ENCODE results near the gene BANF2. TPM values are rescaled to one million over a fixed set of nuclear protein-coding genes. Genes with fewer than 3 reads are reported as not detected.

Gene BANF2
- not detected in 2 replicates for total RNA-seq (2021)
- not detected for Bru-seq, nascent RNA
- percentile 2 among the genes with signal in this experiment for BruChase-seq, experiment 1, labeled RNA remaining after a 2-hour chase
- not detected for BruChase-seq, experiment 2, labeled RNA remaining after a 6-hour chase
- long read RNA-seq = 0 reads

DNA sequence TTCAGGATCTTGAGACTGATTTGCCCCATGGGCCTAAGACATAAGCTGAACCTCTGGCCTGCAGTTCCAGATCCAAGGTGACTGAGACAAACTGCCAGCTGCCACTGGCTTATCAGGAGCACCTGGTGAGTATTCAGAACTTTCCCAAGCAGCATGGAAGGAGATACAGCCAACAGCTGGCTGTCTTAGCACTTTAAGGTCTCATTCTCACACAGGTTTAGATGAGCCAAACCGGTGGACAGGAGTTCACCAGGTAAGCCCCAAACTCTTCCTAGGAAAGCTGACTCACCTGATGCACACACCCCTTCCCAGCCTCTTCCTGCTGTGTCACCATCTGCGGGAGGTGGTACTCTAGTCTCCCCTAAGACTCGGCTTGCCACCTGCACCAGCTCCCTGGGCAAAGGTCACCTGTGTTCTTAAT is at the start of gene BANF2:
Gene BANF2 (plus strand): TSS at position 36 of the 421 bp plus-strand sequence. CDS start 25,060 bp downstream, outside the sequence.
- CTCF ChIA-PET = no interaction called here
- TF ChIP-seq CTCF (conservative IDR thresholded peaks at IDR 0.05; ENCODE audit: low read depth, low read length) = no peak
- TF ChIP-seq EZH2 (IDR thresholded peaks at IDR 0.05; ENCODE audit: borderline replicate concordance, low read depth, low read length, poor library complexity, severe bottlenecking) = no peak
- BruUV-seq (replicated peaks) = no TSS peak

GRCh38 chr20:17650301-17651128 is 49.3 kb upstream of the BANF2 start:
- no peaks in the 10 kb centered on the region for H3K36me3 ChIP-seq (ENCODE audit: insufficient read depth, low read length, poor library complexity, severe bottlenecking)
- POLR2A ChIA-PET (ENCODE audit: low non-redundant PET) = no interaction called here
- no TSS peak for BruUV-seq (replicated peaks)
- intact Hi-C loops (cut with micrococcal nuclease; ENCODE audit: unreplicated experiment) = no loop called here
- no peaks in the 10 kb centered on the region for H3K9me3 ChIP-seq (ENCODE audit: low read depth, low read length, poor library complexity, severe bottlenecking)
- H3K27ac ChIP-seq (ENCODE audit: low read depth, low read length, poor library complexity, severe bottlenecking) = peak overlapping the region; percentile 27
- no peak overlapping the region for H3K4me3 ChIP-seq (ENCODE audit: low read depth, low read length, poor library complexity, severe bottlenecking)
- H3K27me3 ChIP-seq (replicated peaks; ENCODE audit: insufficient read depth, low read depth, low read length, poor library complexity) = no peaks in the 10 kb centered on the region
- H3K4me1 ChIP-seq (ENCODE audit: insufficient read depth, low read length, poor library complexity, severe bottlenecking) = peaks cover 44% of the 10 kb centered on the region
- TF ChIP-seq EZH2 (IDR thresholded peaks at IDR 0.05; ENCODE audit: borderline replicate concordance, low read depth, low read length, poor library complexity, severe bottlenecking) (no peak), CTCF (conservative IDR thresholded peaks at IDR 0.05; ENCODE audit: low read depth, low read length) (no peak)
- no peak for DNase-seq (ENCODE audit: low spot score)
- CTCF ChIA-PET = interaction anchor here (0.6 kb wide), 1 partner anchor 141 kb away, joined by 3 read pairs; no protein-coding TSS in a partner anchor

More for the DNA sequence above, at the start of gene BANF2:
- Histone ChIP-seq H3K27me3 (replicated peaks; ENCODE audit: insufficient read depth, low read depth, low read length, poor library complexity) (no peaks in the 10 kb centered on the region), H3K4me1 (ENCODE audit: insufficient read depth, low read length, poor library complexity, severe bottlenecking) (no peaks in the 10 kb centered on the region), H3K36me3 (ENCODE audit: insufficient read depth, low read length, poor library complexity, severe bottlenecking) (no peaks in the 10 kb centered on the region), H3K9me3 (ENCODE audit: low read depth, low read length, poor library complexity, severe bottlenecking) (no peaks in the 10 kb centered on the region), H3K4me3 (ENCODE audit: low read depth, low read length, poor library complexity, severe bottlenecking) (no peak within 1 kb of the TSS), H3K27ac (ENCODE audit: low read depth, low read length, poor library complexity, severe bottlenecking) (no peak within 1 kb of the TSS)
- POLR2A ChIA-PET (ENCODE audit: low non-redundant PET) = no interaction called here
- intact Hi-C loops (cut with micrococcal nuclease; ENCODE audit: unreplicated experiment) = no loop called here
- DNase-seq (ENCODE audit: low spot score) = no peak

- ChIA-PET CTCF (no interaction called here), POLR2A (ENCODE audit: low non-redundant PET) (no interaction called here)
- no peaks in the 10 kb centered on the region for H3K36me3 ChIP-seq (ENCODE audit: insufficient read depth, low read length, poor library complexity, severe bottlenecking)
- no peak for TF ChIP-seq CTCF (conservative IDR thresholded peaks at IDR 0.05; ENCODE audit: low read depth, low read length)
- TF ChIP-seq EZH2 (IDR thresholded peaks at IDR 0.05; ENCODE audit: borderline replicate concordance, low read depth, low read length, poor library complexity, severe bottlenecking) = no peak
- H3K9me3 ChIP-seq (ENCODE audit: low read depth, low read length, poor library complexity, severe bottlenecking) = no peaks in the 10 kb centered on the region
- H3K27me3 ChIP-seq (replicated peaks; ENCODE audit: insufficient read depth, low read depth, low read length, poor library complexity) = no peaks in the 10 kb centered on the region
- peaks cover 47% of the 10 kb centered on the region for H3K4me1 ChIP-seq (ENCODE audit: insufficient read depth, low read length, poor library complexity, severe bottlenecking)
- BruUV-seq (replicated peaks) = no TSS peak
- H3K4me3 ChIP-seq (ENCODE audit: low read depth, low read length, poor library complexity, severe bottlenecking) = no peak overlapping the region
- DNase-seq (ENCODE audit: low spot score) = no peak
- intact Hi-C loops (cut with micrococcal nuclease; ENCODE audit: unreplicated experiment) = no loop called here
- peak overlapping the region; percentile 27 for H3K27ac ChIP-seq (ENCODE audit: low read depth, low read length, poor library complexity, severe bottlenecking)
Measured at GRCh38 chr20:17651129-17651759, 48.5 kb upstream of the BANF2 start.
